ENCODE data around the gene PLD5.

PLD5 gene

GRCh38 chr1:242203262-242203661 lies 321.2 kb downstream of the PLD5 start:
- no peak for DNase-seq (ENCODE audit: low read depth)
- no peak for TF ChIP-seq CTCF (conservative IDR thresholded peaks at IDR 0.05; ENCODE audit: low read depth, low read length)
- no peak overlapping the region for H3K4me3 ChIP-seq (ENCODE audit: low read depth, low read length)

- TF ChIP-seq CTCF (conservative IDR thresholded peaks at IDR 0.05; ENCODE audit: low read depth, low read length): no peak
- H3K4me3 ChIP-seq (ENCODE audit: low read depth, low read length): no peak overlapping the region
- no peak for DNase-seq (ENCODE audit: low read depth)
These were observed 323.4 kb downstream of the PLD5 start for GRCh38 chr1:242201090-242201489.

- DNase-seq (ENCODE audit: low read depth): no peak
- no peak for TF ChIP-seq CTCF (conservative IDR thresholded peaks at IDR 0.05; ENCODE audit: low read depth, low read length)
- no peak overlapping the region for H3K4me3 ChIP-seq (ENCODE audit: low read depth, low read length)
These were observed 324.6 kb downstream of the PLD5 start for GRCh38 chr1:242199776-242200458.

GRCh38 chr1:242197907-242198820 lies 326.3 kb downstream of the PLD5 start:
- TF ChIP-seq CTCF (conservative IDR thresholded peaks at IDR 0.05; ENCODE audit: low read depth, low read length): no peak
- H3K4me3 ChIP-seq (ENCODE audit: low read depth, low read length): no peak overlapping the region
- DNase-seq (ENCODE audit: low read depth): no peak

- TF ChIP-seq CTCF (conservative IDR thresholded peaks at IDR 0.05; ENCODE audit: low read depth, low read length): no peak
- no peak overlapping the region for H3K4me3 ChIP-seq (ENCODE audit: low read depth, low read length)
- no peak for DNase-seq (ENCODE audit: low read depth)
These were observed 327.6 kb downstream of the PLD5 start for GRCh38 chr1:242196914-242197313.

- DNase-seq (ENCODE audit: low read depth): no peak
- no peak overlapping the region for H3K4me3 ChIP-seq (ENCODE audit: low read depth, low read length)
- no peak for TF ChIP-seq CTCF (conservative IDR thresholded peaks at IDR 0.05; ENCODE audit: low read depth, low read length)
These were observed 328.4 kb downstream of the PLD5 start for GRCh38 chr1:242196101-242196500.
